Trophoblast cell (in vitro differentiated cells and primary cell): ENCODE data around the gene MAPKAPK5.

Experiments
- DNase-seq, 2 donors: peaks; one replicate each; pipeline ENCODE4 v3.0.0-alpha.2; 2016
- H2AFZ ChIP-seq: 2 replicates; pipeline ENCODE4 v1.6.1; 2013; ENCODE audit warnings: low read length, moderate library complexity, mild to moderate bottlenecking; ENCODE audit not compliant: insufficient read depth, poor library complexity
- H2AK5ac ChIP-seq: 2 replicates; pipeline ENCODE4 v1.6.1; 2013; ENCODE audit warnings: mild to moderate bottlenecking, low read length
- H2BK120ac ChIP-seq: 2 replicates; pipeline ENCODE4 v1.6.1; 2013; ENCODE audit warnings: low read length, mild to moderate bottlenecking, moderate library complexity; ENCODE audit not compliant: insufficient read depth, poor library complexity
- H2BK12ac ChIP-seq: 2 replicates; pipeline ENCODE4 v1.6.1; 2013; ENCODE audit warnings: mild to moderate bottlenecking, low read length, moderate library complexity
- H2BK5ac ChIP-seq: 2 replicates; pipeline ENCODE4 v1.6.1; 2013; ENCODE audit warnings: low read length, low read depth, moderate library complexity, mild to moderate bottlenecking; ENCODE audit not compliant: poor library complexity
- H3K14ac ChIP-seq: 2 replicates; pipeline ENCODE4 v1.6.1; 2013; ENCODE audit warnings: mild to moderate bottlenecking, low read length
- H3K18ac ChIP-seq: 2 replicates; pipeline ENCODE4 v1.6.1; 2013; ENCODE audit warnings: mild to moderate bottlenecking, low read length
- H3K23ac ChIP-seq: 2 replicates; pipeline ENCODE4 v1.6.1; 2013; ENCODE audit warnings: low read length
- H3K27ac ChIP-seq: 2 replicates; pipeline ENCODE4 v1.5.1; 2013; ENCODE audit warnings: low read depth, mild to moderate bottlenecking, inconsistent platforms, low read length, moderate library complexity
- H3K27me3 ChIP-seq: 2 replicates; pipeline ENCODE4 v1.6.1; 2013; ENCODE audit warnings: inconsistent platforms, mild to moderate bottlenecking, low read length, moderate library complexity; ENCODE audit not compliant: insufficient read depth
- H3K36me3 ChIP-seq, 2 experiments: 1 replicate in 1 of 2; 2 replicates in 1 of 2; pipeline ENCODE4 v1.6.1; 2013; ENCODE audit warnings: low read length in 2 of 2, mild to moderate bottlenecking in 2 of 2, moderate library complexity in 1 of 2; ENCODE audit not compliant: insufficient read depth in 2 of 2, control insufficient read depth in 1 of 2
- H3K4ac ChIP-seq: 2 replicates; pipeline ENCODE4 v1.6.1; 2013; ENCODE audit warnings: low read depth, mild to moderate bottlenecking, low read length, moderate library complexity
- H3K4me1 ChIP-seq, 2 experiments: 1 replicate in 1 of 2; 2 replicates in 1 of 2; pipeline ENCODE4 v1.6.1; 2013; ENCODE audit warnings: low read length in 2 of 2, mild to moderate bottlenecking in 2 of 2, moderate library complexity in 1 of 2; ENCODE audit not compliant: insufficient read depth in 2 of 2, control insufficient read depth in 1 of 2
- H3K4me2 ChIP-seq: 2 replicates; pipeline ENCODE4 v1.6.1; 2013; ENCODE audit warnings: inconsistent platforms, mild to moderate bottlenecking, low read length, moderate library complexity
- H3K4me3 ChIP-seq: 2 replicates; pipeline ENCODE4 v1.5.1; 2013; ENCODE audit warnings: mild to moderate bottlenecking, low read depth, low read length, inconsistent platforms
- H3K79me1 ChIP-seq: one replicate; pipeline ENCODE4 v1.6.1; 2013; ENCODE audit warnings: low read length
- H3K79me2 ChIP-seq: 2 replicates; pipeline ENCODE4 v1.6.1; 2013; ENCODE audit warnings: low read length, mild to moderate bottlenecking; ENCODE audit not compliant: control insufficient read depth, insufficient read depth, poor library complexity
- H3K9ac ChIP-seq: 2 replicates; pipeline ENCODE4 v1.6.1; 2013; ENCODE audit warnings: mild to moderate bottlenecking, low read length
- H3K9me3 ChIP-seq: 2 replicates; pipeline ENCODE4 v1.6.1; 2013; ENCODE audit warnings: low read depth, mild to moderate bottlenecking, control low read depth, inconsistent platforms, low read length; ENCODE audit not compliant: insufficient read depth
- H4K12ac ChIP-seq: 2 replicates; pipeline ENCODE4 v1.6.1; 2013; ENCODE audit warnings: low read depth, mild to moderate bottlenecking, low read length, moderate library complexity
- H4K8ac ChIP-seq: 2 replicates; pipeline ENCODE4 v1.6.1; 2013; ENCODE audit warnings: low read depth, mild to moderate bottlenecking, low read length, moderate library complexity
- H4K91ac ChIP-seq: one replicate; pipeline ENCODE4 v1.6.1; 2013; ENCODE audit warnings: low read depth, mild to moderate bottlenecking, low read length, moderate library complexity
- WGBS: extraction: QIAGEN DNeasy Blood & Tissue Kit; methylation state at CpG from one replicate; pipeline ENCODE4 v1.1.7; 2013; ENCODE audit warnings: missing lambda C conversion rate; ENCODE audit not compliant: insufficient read length, insufficient coverage; ENCODE audit errors: extremely low coverage; 5-methylcytosine and 5-hydroxymethylcytosine counted together

The MAPKAPK5 gene

GRCh38 chr12:111803038-111803626 is 38.9 kb upstream of the MAPKAPK5 start:
- no peak for DNase-seq
- no peak overlapping the region for H2BK12ac ChIP-seq
- no peak overlapping the region for H3K4me3 ChIP-seq
- no peak overlapping the region for H4K8ac ChIP-seq
- H3K4me1 ChIP-seq: peaks cover 3% of the 10 kb centered on the region in 2 experiments
- H3K4ac ChIP-seq: no peak overlapping the region
- H3K9ac ChIP-seq: no peak overlapping the region
- H2BK5ac ChIP-seq: no peak overlapping the region
- no peaks in the 10 kb centered on the region for H3K79me2 ChIP-seq
- no peaks in the 10 kb centered on the region for H3K9me3 ChIP-seq
- H4K91ac ChIP-seq: no peak overlapping the region
- H4K12ac ChIP-seq: no peak overlapping the region
- no peak overlapping the region for H3K14ac ChIP-seq
- H3K4me2 ChIP-seq: no peak overlapping the region
- H2BK120ac ChIP-seq: no peak overlapping the region
- no peak overlapping the region for H2AK5ac ChIP-seq
- H3K18ac ChIP-seq: no peak overlapping the region
- H2AFZ ChIP-seq: no peak overlapping the region
- H3K27ac ChIP-seq: no peak overlapping the region
- no CpG with 5 or more reads among the region's 6 CpGs for WGBS
- no peaks in the 10 kb centered on the region for H3K79me1 ChIP-seq
- H3K27me3 ChIP-seq: no peaks in the 10 kb centered on the region
- H3K23ac ChIP-seq: no peak overlapping the region
- peaks cover 40 to 52% of the 10 kb centered on the region in 2 experiments for H3K36me3 ChIP-seq

- Histone ChIP-seq H4K91ac (no peak overlapping the region), H2BK5ac (no peak overlapping the region), H3K9ac (no peak overlapping the region), H4K8ac (no peak overlapping the region), H3K18ac (no peak overlapping the region), H3K4me1 (no peaks in the 10 kb centered on the region), H2BK12ac (no peak overlapping the region), H3K4me3 (no peak overlapping the region), H2AK5ac (no peak overlapping the region), H4K12ac (no peak overlapping the region), H2AFZ (no peak overlapping the region), H3K27me3 (no peaks in the 10 kb centered on the region), H3K27ac (no peak overlapping the region), H3K4ac (no peak overlapping the region), H3K4me2 (no peak overlapping the region), H3K79me2 (no peaks in the 10 kb centered on the region), H2BK120ac (no peak overlapping the region), H3K14ac (no peak overlapping the region), H3K79me1 (no peaks in the 10 kb centered on the region), H3K23ac (no peak overlapping the region), H3K9me3 (no peaks in the 10 kb centered on the region), H3K36me3 (peaks cover 36 to 47% of the 10 kb centered on the region in 2 experiments)
- DNase-seq: no peak
- no CpG with 5 or more reads among the region's 8 CpGs for WGBS
Observed at GRCh38 chr12:111803851-111804250, 38.2 kb upstream of the MAPKAPK5 start.

DNA sequence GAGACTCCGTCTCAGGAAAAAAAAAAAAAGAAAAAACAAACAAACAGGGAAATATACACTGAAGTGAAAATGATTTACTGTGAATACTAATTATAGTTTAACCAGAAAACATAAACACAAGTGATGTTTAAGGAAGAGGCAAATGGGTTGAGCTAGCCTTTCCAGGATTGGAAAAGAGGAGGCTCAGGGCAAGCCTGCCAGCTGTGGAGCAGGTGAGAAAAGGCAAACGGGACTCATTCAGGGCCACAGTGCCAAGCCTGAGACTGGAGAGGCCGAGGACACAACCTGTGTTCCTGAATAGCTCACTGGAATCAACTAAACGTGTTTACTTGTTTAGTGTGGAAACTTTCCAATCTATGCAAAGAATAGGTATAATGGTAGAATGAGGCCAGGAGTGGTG is 35.7 kb upstream of the MAPKAPK5 start:
- no peak overlapping the region for H3K27ac ChIP-seq
- no peak overlapping the region for H3K23ac ChIP-seq
- H2BK5ac ChIP-seq: no peak overlapping the region
- WGBS: no CpG with 5 or more reads among the region's 4 CpGs
- peaks cover 36 to 45% of the 10 kb centered on the region in 2 experiments for H3K36me3 ChIP-seq
- H4K8ac ChIP-seq: no peak overlapping the region
- H3K14ac ChIP-seq: no peak overlapping the region
- no peak overlapping the region for H4K91ac ChIP-seq
- no peak overlapping the region for H2BK120ac ChIP-seq
- H3K9me3 ChIP-seq: no peaks in the 10 kb centered on the region
- H3K4ac ChIP-seq: no peak overlapping the region
- no peak overlapping the region for H2AK5ac ChIP-seq
- H3K9ac ChIP-seq: no peak overlapping the region
- no peaks in the 10 kb centered on the region for H3K4me1 ChIP-seq
- no peaks in the 10 kb centered on the region for H3K79me2 ChIP-seq
- H3K18ac ChIP-seq: no peak overlapping the region
- H3K79me1 ChIP-seq: no peaks in the 10 kb centered on the region
- no peak for DNase-seq
- no peak overlapping the region for H4K12ac ChIP-seq
- no peak overlapping the region for H3K4me2 ChIP-seq
- H2BK12ac ChIP-seq: no peak overlapping the region
- H3K4me3 ChIP-seq: no peak overlapping the region
- no peaks in the 10 kb centered on the region for H3K27me3 ChIP-seq
- no peak overlapping the region for H2AFZ ChIP-seq

GRCh38 chr12:111807232-111807631 is 34.8 kb upstream of the MAPKAPK5 start:
- H4K91ac ChIP-seq: no peak overlapping the region
- no peak overlapping the region for H3K9ac ChIP-seq
- H3K4ac ChIP-seq: no peak overlapping the region
- no peaks in the 10 kb centered on the region for H3K9me3 ChIP-seq
- H4K8ac ChIP-seq: no peak overlapping the region
- H3K23ac ChIP-seq: no peak overlapping the region
- H3K14ac ChIP-seq: no peak overlapping the region
- no peaks in the 10 kb centered on the region for H3K27me3 ChIP-seq
- H3K79me1 ChIP-seq: no peaks in the 10 kb centered on the region
- no peak overlapping the region for H2AK5ac ChIP-seq
- H3K79me2 ChIP-seq: no peaks in the 10 kb centered on the region
- H2BK120ac ChIP-seq: no peak overlapping the region
- H3K4me2 ChIP-seq: no peak overlapping the region
- no peak overlapping the region for H3K18ac ChIP-seq
- no CpG with 5 or more reads among the region's 7 CpGs for WGBS
- H3K36me3 ChIP-seq: peaks cover 35 to 41% of the 10 kb centered on the region in 2 experiments
- peaks cover 0 to 2% of the 10 kb centered on the region in 2 experiments for H3K4me1 ChIP-seq
- no peak overlapping the region for H2AFZ ChIP-seq
- H2BK5ac ChIP-seq: no peak overlapping the region
- H2BK12ac ChIP-seq: no peak overlapping the region
- no peak overlapping the region for H4K12ac ChIP-seq
- H3K27ac ChIP-seq: no peak overlapping the region
- no peak for DNase-seq
- H3K4me3 ChIP-seq: no peak overlapping the region
